ENCODE data around the gene DHRS7B. TPM values are rescaled to one million over a fixed set of nuclear protein-coding genes. Genes with fewer than 3 reads are reported as not detected.
"Not testable (repeated sequence)": the region's sequence is repeated elsewhere in the genome, so short reads cannot be mapped to it uniquely, and the experiment has no call there.

DHRS7B gene
- total RNA-seq, 4 donors from 2014 or later: 24.0 to 30.3 (median 28.8) TPM

DNA sequence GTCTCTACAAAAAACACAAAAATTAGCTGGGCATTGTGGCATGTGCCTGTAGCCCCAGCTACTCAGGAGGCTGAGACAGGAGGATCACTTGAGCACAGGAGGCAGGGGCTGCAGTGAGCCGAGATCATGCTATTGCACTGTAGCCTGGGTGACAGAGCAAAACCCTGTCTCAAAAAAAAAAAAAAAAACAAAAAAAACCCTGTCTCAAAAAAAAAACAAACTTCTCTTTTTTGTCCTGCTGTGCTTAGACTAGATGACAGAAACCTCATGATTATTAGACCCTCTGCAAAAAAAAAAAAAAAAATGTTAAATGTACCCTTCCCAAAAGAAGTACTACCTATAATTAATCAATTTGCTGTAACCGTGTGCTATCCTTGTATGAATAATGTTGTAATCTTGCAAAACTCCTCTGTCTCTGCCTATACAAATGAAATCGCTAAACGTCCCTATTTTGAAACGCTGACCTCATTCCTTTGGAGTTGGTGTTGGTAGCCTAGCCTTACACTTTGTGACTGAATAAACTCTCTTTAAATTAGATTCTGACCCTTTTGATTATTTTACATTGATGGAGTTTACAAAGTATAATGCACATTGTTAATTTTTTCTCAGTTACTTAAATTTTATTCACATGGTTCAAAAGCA is 13.6 kb upstream of the DHRS7B start:
- intact Hi-C loops (cut with DNase I): no loop called here
- no peak for TF ChIP-seq CTCF (IDR thresholded peaks at IDR 0.05)
- no peak for TF ChIP-seq POLR2A (IDR thresholded peaks at IDR 0.05; ENCODE audit: low read depth)
- no peak for TF ChIP-seq EP300 (IDR thresholded peaks at IDR 0.05)
- TF ChIP-seq POLR2AphosphoS5 (IDR thresholded peaks at IDR 0.05): no peak
- H3K4me3 ChIP-seq: no peak overlapping the region
- no peaks in the 10 kb centered on the region for H3K27me3 ChIP-seq
- no peaks in the 10 kb centered on the region for H3K4me1 ChIP-seq
- H3K27ac ChIP-seq (replicated peaks in 1 of 4): no peak overlapping the region
- H3K36me3 ChIP-seq: no peaks in the 10 kb centered on the region
- WGBS: 61% methylated on average over 5 of the region's 5 CpGs
- no peak for DNase-seq (ENCODE audit: extremely low spot score)
- H3K9me3 ChIP-seq: no peaks in the 10 kb centered on the region

DNA sequence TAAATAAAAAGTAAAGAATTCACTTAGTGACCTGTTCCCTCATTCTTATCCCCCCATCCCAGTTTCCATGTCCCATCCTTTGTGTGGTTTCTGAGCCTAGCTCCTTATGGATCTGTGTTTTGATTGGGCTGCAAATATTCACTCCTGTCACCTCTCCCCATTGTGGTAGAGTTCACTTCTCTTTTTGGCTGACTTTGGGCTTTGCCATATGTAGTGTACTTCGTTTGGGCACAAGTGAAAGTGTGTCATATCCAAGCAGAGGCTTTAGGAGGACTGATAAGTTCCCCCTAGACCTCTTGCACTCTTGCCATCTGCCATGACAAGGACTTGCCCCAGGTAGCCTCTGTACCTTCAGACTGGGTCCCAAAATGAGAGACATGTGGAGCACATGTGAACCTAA is 13.0 kb upstream of the DHRS7B start:
- Histone ChIP-seq H3K4me3 (no peak overlapping the region), H3K27me3 (no peaks in the 10 kb centered on the region), H3K4me1 (no peaks in the 10 kb centered on the region), H3K36me3 (no peaks in the 10 kb centered on the region), H3K9me3 (no peaks in the 10 kb centered on the region), H3K27ac (replicated peaks in 1 of 4) (no peak overlapping the region)
- intact Hi-C loops (cut with DNase I): no loop called here
- DNase-seq (ENCODE audit: extremely low spot score): no peak
- WGBS: 50% methylated on average over 1 of the region's 1 CpG
- TF ChIP-seq EP300 (IDR thresholded peaks at IDR 0.05): no peak
- TF ChIP-seq CTCF (IDR thresholded peaks at IDR 0.05): no peak
- no peak for TF ChIP-seq POLR2A (IDR thresholded peaks at IDR 0.05; ENCODE audit: low read depth)
- no peak for TF ChIP-seq POLR2AphosphoS5 (IDR thresholded peaks at IDR 0.05)

- 79% methylated on average over 4 of the region's 4 CpGs for WGBS
- H3K27me3 ChIP-seq; intact Hi-C loops (cut with DNase I); H3K27ac ChIP-seq (replicated peaks in 1 of 4); H3K36me3 ChIP-seq; H3K9me3 ChIP-seq; H3K4me1 ChIP-seq; H3K4me3 ChIP-seq; DNase-seq (ENCODE audit: extremely low spot score): not testable (repeated sequence)
Measured at GRCh38 chr17:21114791-21115190, 12.0 kb upstream of the DHRS7B start.

GRCh38 chr17:21119247-21119918 is 7.4 kb upstream of the DHRS7B start:
- DNase-seq (ENCODE audit: extremely low spot score): no peak
- H3K27ac ChIP-seq (replicated peaks in 1 of 4): peak overlapping the region in 3 of 4 donors; percentile 5 to 51 (median 28)
- TF ChIP-seq CTCF (IDR thresholded peaks at IDR 0.05) (peak; percentile 78 to 86 (median 82)), EP300 (IDR thresholded peaks at IDR 0.05) (no peak), POLR2AphosphoS5 (IDR thresholded peaks at IDR 0.05) (peak; percentile 29 to 71), POLR2A (IDR thresholded peaks at IDR 0.05; ENCODE audit: low read depth) (no peak)
- intact Hi-C loops (cut with DNase I): no loop called here
- peak overlapping the region in 2 of 4 donors; percentile 1 to 2 for H3K4me3 ChIP-seq
- peaks cover 9 to 14% (median 11%) of the 10 kb centered on the region in 4 donors for H3K4me1 ChIP-seq
- H3K36me3 ChIP-seq: no peaks in the 10 kb centered on the region
- H3K9me3 ChIP-seq: no peaks in the 10 kb centered on the region
- 29% methylated on average over 25 of the region's 25 CpGs for WGBS
- no peaks in the 10 kb centered on the region for H3K27me3 ChIP-seq

- TF ChIP-seq CTCF (IDR thresholded peaks at IDR 0.05) (no peak), POLR2A (IDR thresholded peaks at IDR 0.05; ENCODE audit: low read depth) (no peak), POLR2AphosphoS5 (IDR thresholded peaks at IDR 0.05) (no peak), EP300 (IDR thresholded peaks at IDR 0.05) (no peak)
- DNase-seq (ENCODE audit: extremely low spot score): no peak
- Histone ChIP-seq H3K4me1 (peaks cover 9 to 14% (median 11%) of the 10 kb centered on the region in 4 donors), H3K27me3 (no peaks in the 10 kb centered on the region), H3K36me3 (no peaks in the 10 kb centered on the region), H3K9me3 (no peaks in the 10 kb centered on the region), H3K4me3 (peak overlapping the region in 2 of 4 donors; percentile 1 to 2), H3K27ac (replicated peaks in 1 of 4) (peak overlapping the region in 1 of 4 donors; percentile 17)
- intact Hi-C loops (cut with DNase I): loop anchor here (5.0 to 10.0 kb wide), 3 partner anchors 85 to 392 kb away; no protein-coding TSS in a partner anchor
- under 1% methylated on average over 5 of the region's 5 CpGs for WGBS
Measured at GRCh38 chr17:21119919-21120249, 6.9 kb upstream of the DHRS7B start.

Measured in esophagus muscularis mucosa (tissue), 4 donors.